GM03348 (cell line): Measurements from ENCODE around the gene PSMD11.

ENCODE experiments used
- DNase-seq: peaks from one replicate; pipeline ENCODE4 v3.0.0; 2012; ENCODE audit warnings: low spot score

PSMD11 gene

GRCh38 chr17:32491371-32492263 is 47.3 kb downstream of the PSMD11 start:
- DNase-seq = no peak

GRCh38 chr17:32492264-32492589 is 47.9 kb downstream of the PSMD11 start:
- no peak for DNase-seq

GRCh38 chr17:32492648-32493289 is 48.5 kb downstream of the PSMD11 start:
- no peak for DNase-seq

GRCh38 chr17:32493571-32493970 is 49.3 kb downstream of the PSMD11 start:
- DNase-seq = no peak

- no peak for DNase-seq
Measured at GRCh38 chr17:32493976-32494513, 49.7 kb downstream of the PSMD11 start.

- no peak for DNase-seq
Measured at GRCh38 chr17:32494621-32495358, 50.5 kb downstream of the PSMD11 start.

GRCh38 chr17:32495359-32496231 is 51.3 kb downstream of the PSMD11 start:
- DNase-seq = no peak

- DNase-seq = peak; percentile 83
Measured at GRCh38 chr17:32496395-32497073, 52.2 kb downstream of the PSMD11 start.

- peak; percentile 27 for DNase-seq
Measured at GRCh38 chr17:32497431-32498205, 53.3 kb downstream of the PSMD11 start.

GRCh38 chr17:32498391-32498790 is 54.1 kb downstream of the PSMD11 start:
- DNase-seq = no peak

GRCh38 chr17:32502013-32502412 is 57.7 kb downstream of the PSMD11 start:
- no peak for DNase-seq

- DNase-seq = no peak
Measured at GRCh38 chr17:32502710-32503109, 58.4 kb downstream of the PSMD11 start.

- DNase-seq = peak; percentile 26
Measured at GRCh38 chr17:32503251-32504165, 59.2 kb downstream of the PSMD11 start.

- peak; percentile 30 for DNase-seq
Measured at GRCh38 chr17:32504166-32504990, 60.1 kb downstream of the PSMD11 start.

GRCh38 chr17:32508926-32509325 is 64.6 kb downstream of the PSMD11 start:
- DNase-seq = no peak

GRCh38 chr17:32510466-32510865 is 66.2 kb downstream of the PSMD11 start:
- DNase-seq = no peak

GRCh38 chr17:32512328-32512727 is 68.0 kb downstream of the PSMD11 start:
- DNase-seq = no peak

GRCh38 chr17:32513579-32513978 is 69.3 kb downstream of the PSMD11 start:
- DNase-seq = no peak
